HAP-1 (cell line): ENCODE data around the gene SNX15.

ENCODE experiments used
- DNase-seq, 2 experiments: peaks; one replicate each; pipeline ENCODE4 v3.0.0-alpha.2; 2016 to 2020; ENCODE audit warnings: low spot score in 2 of 2
- H3K27me3 ChIP-seq: fragments of 250-450 bp; sonication (Bioruptor Pico); 2 replicates; pipeline ENCODE4 v1.5.1; 2020; ENCODE audit warnings: low read depth, mild to moderate bottlenecking, moderate library complexity
- H3K36me3 ChIP-seq: fragments of 250-450 bp; sonication (Bioruptor Pico); replicated peaks from 2 replicates; pipeline ENCODE4 v1.5.1; 2020; ENCODE audit warnings: mild to moderate bottlenecking
- H3K4me1 ChIP-seq: fragments of 250-450 bp; sonication (Bioruptor Pico); 2 replicates; pipeline ENCODE4 v1.5.1; 2020; ENCODE audit warnings: mild to moderate bottlenecking
- H3K4me3 ChIP-seq: fragments of 250-450 bp; sonication (Bioruptor Pico); 2 replicates; pipeline ENCODE4 v1.5.1; 2020; ENCODE audit warnings: mild to moderate bottlenecking, moderate library complexity
- H3K9me3 ChIP-seq: fragments of 250-450 bp; sonication (Bioruptor Pico); 2 replicates; pipeline ENCODE4 v1.5.1; 2020; ENCODE audit warnings: mild to moderate bottlenecking, moderate library complexity
- in situ Hi-C: fragments of 300-500 bp; cut with MboI; formaldehyde crosslinking; loops from 3 replicates; pipeline ENCODE4 v1.14.3; 2020; ENCODE audit warnings: low sequenced_read_pairs, inconsistent platforms, mixed read lengths

The SNX15 gene

DNA sequence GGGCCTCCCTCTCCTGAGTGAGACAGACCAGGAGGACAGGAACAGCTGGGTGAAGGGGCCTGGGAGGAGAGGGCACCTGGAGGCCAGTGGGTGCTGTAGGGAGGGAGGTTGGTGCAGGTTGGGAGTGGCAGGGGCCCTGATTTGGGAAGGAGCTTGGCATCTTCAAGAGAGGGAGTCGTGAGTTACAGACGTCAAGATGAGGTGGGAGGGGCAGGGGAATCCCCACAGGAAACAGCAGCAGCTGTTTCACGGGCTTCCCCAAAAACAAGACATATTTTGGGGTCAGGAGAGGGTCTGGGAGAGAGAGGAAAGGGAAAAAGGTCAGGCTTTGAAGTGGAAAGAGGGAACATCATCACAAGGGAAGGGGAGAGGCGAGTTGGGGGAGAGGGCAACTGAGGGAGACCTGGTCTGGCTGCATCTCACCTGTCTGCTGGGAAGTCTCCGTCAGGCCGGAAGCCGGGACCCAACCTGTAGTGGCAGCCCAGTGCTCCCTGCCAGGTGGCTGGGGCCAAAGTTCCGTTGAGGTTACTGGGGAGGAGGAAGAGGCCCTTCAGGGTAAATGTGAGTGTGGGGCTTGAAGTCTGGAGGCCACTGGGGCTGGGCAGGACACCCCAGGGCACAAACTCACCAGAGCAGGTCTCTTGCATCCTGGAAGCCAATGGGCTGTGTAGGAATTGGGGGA lies 26.7 kb downstream of the SNX15 start:
- peaks cover 3% of the 10 kb centered on the region; the same call in 1 of the 2 replicates for H3K27me3 ChIP-seq
- no peaks in the 10 kb centered on the region for H3K36me3 ChIP-seq
- no peak overlapping the region for H3K4me3 ChIP-seq
- H3K4me1 ChIP-seq = no peaks in the 10 kb centered on the region
- H3K9me3 ChIP-seq = no peaks in the 10 kb centered on the region
- in situ Hi-C loops = no loop called here
- no peak for DNase-seq

DNA sequence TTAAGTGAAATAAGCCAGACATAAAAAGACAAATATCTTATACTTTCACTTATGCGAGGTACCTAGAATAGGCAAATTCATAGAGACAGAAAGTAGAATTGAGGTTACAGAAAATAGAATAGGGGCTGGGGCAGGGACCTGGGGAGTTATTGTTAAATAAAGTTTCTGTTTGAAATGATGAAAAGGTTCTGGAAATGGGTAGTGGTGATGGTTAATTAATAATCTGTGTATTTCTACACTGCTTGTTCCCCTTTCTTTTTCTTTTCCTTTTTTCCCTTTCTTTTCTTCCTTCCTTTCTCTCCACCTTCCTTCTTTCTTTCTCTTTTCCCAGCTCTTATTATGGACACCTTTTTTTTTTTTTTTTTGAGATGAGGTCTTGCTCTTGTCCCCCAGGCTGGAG lies 28.3 kb downstream of the SNX15 start:
- Histone ChIP-seq H3K4me3 (no peak overlapping the region), H3K9me3 (no peaks in the 10 kb centered on the region), H3K36me3 (no peaks in the 10 kb centered on the region), H3K27me3 (peaks cover 3% of the 10 kb centered on the region; the same call in 1 of the 2 replicates), H3K4me1 (no peaks in the 10 kb centered on the region)
- in situ Hi-C loops = no loop called here
- DNase-seq = no peak

DNA sequence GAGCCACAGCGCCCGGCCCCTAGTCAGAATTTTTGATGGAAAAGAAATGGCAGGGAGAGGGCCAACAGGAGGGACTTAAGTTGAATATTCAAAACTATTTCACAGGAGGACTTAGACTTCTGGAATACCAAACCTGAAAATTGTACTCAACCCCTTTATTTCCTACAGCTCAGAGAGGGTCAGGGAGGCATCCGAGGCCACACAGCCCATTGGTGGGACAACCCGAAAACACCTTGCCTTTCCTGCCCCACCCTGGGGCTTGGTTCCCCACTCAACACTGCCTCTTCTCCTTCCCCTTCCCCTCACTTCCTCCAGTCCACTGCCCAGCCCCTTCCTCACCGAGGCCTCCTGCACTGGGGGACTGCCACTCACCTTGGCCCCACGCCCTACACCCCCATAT lies 29.8 kb downstream of the SNX15 start:
- no peak overlapping the region for H3K4me3 ChIP-seq
- H3K9me3 ChIP-seq = no peaks in the 10 kb centered on the region
- H3K36me3 ChIP-seq = no peaks in the 10 kb centered on the region
- no peaks in the 10 kb centered on the region for H3K4me1 ChIP-seq
- DNase-seq = no peak
- H3K27me3 ChIP-seq = peaks cover 3% of the 10 kb centered on the region; the same call in 1 of the 2 replicates
- in situ Hi-C loops = no loop called here

DNA sequence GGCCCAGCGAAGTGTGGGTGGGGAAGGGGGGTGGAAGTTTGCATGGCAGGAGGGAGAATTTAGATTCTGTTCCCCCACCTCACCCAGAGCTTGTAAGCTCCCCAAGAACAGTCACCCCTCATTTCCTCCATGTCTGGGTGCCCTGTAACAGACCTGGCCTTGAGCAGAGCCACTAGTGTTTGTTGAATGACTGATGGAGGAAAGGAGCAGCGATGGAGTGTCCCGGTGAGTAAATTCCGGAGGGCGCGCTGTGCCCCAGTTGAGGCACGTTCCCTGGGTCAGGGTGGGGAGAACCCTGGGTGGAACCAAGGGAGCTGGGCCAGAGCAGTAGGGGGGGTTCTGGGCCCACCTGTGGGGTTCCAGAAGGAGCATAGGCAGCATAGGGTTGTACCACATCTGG lies 30.3 kb downstream of the SNX15 start:
- DNase-seq = no peak
- no peaks in the 10 kb centered on the region for H3K4me1 ChIP-seq
- in situ Hi-C loops = no loop called here

DNA sequence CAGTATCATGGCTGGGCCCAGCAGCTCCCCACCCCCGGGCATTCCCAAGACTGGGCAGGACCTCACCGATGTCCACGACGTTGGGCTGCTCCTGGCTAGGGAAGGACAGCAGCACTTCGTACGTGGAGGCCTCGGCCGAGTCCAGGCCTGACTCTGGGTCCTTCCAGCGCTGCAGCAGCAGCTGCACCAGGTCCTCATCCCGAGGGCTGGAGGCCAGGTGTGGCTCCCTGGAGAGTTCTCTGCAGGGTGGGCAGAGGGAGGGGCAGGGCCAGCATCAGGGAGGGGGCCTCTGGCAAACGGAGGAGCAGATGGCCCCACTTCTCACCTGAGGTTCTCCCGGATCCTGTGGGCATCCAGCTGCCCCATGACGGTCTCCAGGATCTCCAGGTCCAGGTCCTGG lies 30.8 kb downstream of the SNX15 start:
- no peak overlapping the region for H3K4me3 ChIP-seq
- H3K4me1 ChIP-seq = no peaks in the 10 kb centered on the region
- no peak for DNase-seq
- H3K27me3 ChIP-seq = peaks cover 3% of the 10 kb centered on the region; the same call in 1 of the 2 replicates
- H3K36me3 ChIP-seq = no peaks in the 10 kb centered on the region
- H3K9me3 ChIP-seq = no peaks in the 10 kb centered on the region
- in situ Hi-C loops = no loop called here

More for the DNA sequence above, 30.3 kb downstream of the SNX15 start:
- Histone ChIP-seq H3K36me3 (no peaks in the 10 kb centered on the region), H3K9me3 (no peaks in the 10 kb centered on the region), H3K27me3 (peaks cover 3% of the 10 kb centered on the region; the same call in 1 of the 2 replicates), H3K4me3 (no peak overlapping the region)

DNA sequence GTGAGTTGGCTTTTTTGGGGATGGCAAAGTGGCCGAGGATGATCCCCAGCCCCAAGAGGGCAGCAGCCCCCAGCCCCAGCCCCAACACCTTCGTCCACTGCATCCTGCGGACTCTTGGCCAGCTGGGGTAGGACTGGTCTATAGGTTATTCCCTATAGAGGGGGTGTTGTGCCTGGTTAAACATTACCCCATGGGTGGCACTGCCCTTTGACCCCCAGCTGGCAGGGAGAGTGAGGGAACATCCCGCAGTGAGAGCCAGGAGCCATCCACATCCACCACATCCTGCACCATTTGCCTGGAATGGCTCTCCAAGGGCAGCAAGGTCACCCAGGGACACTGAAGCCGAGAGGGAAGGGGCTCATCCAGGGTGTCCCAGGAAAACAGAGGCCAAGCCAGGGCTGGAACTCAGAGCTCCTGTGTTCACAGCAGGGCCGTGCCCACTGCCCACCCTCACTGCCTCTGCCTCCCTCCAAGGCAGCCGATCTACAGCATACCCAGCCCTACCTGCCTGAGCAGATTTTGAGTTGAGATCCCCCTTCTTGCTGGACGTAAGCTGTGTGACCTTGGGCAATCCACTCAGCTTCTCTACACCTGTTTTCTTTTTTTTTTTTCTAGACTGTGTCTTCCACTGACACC lies 31.3 kb downstream of the SNX15 start, which contains the start of gene NAALADL1:
Gene NAALADL1, minus strand, starts transcription at position 135 of the 636 bp plus-strand sequence. Its CDS starts 32 bp downstream, at position 103.
- no peaks in the 10 kb centered on the region for H3K4me1 ChIP-seq
- no peak for DNase-seq
- no peak within 1 kb of the TSS for H3K4me3 ChIP-seq
- in situ Hi-C loops = no loop called here
- peaks cover 3% of the 10 kb centered on the region; the same call in 1 of the 2 replicates for H3K27me3 ChIP-seq
- no peaks in the 10 kb centered on the region for H3K9me3 ChIP-seq
- no peaks in the 10 kb centered on the region for H3K36me3 ChIP-seq

DNA sequence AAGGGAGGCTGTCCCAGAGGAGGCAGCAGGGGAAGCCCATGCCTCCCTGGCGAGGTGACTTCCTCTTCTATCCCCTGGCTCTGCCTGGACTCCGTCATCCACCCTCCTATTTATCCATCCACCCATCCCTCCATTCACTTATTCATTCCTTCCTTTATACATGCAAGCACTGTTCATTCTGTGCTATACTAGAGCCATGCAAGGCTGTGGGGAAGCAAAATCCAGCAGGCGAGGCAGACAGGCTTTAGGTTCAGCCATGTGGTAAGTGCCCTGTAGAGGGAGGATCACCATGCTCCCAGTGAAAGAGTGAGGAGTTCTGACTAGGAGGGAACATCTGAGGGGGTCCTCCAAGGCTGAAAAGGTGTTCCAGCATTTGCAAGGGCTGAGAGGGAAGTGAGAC lies 32.3 kb downstream of the SNX15 start:
- H3K4me3 ChIP-seq = no peak overlapping the region
- H3K4me1 ChIP-seq = no peaks in the 10 kb centered on the region
- H3K27me3 ChIP-seq = peaks cover 3% of the 10 kb centered on the region; the same call in 1 of the 2 replicates
- no peaks in the 10 kb centered on the region for H3K36me3 ChIP-seq
- H3K9me3 ChIP-seq = no peaks in the 10 kb centered on the region
- DNase-seq = no peak
- in situ Hi-C loops = no loop called here

DNA sequence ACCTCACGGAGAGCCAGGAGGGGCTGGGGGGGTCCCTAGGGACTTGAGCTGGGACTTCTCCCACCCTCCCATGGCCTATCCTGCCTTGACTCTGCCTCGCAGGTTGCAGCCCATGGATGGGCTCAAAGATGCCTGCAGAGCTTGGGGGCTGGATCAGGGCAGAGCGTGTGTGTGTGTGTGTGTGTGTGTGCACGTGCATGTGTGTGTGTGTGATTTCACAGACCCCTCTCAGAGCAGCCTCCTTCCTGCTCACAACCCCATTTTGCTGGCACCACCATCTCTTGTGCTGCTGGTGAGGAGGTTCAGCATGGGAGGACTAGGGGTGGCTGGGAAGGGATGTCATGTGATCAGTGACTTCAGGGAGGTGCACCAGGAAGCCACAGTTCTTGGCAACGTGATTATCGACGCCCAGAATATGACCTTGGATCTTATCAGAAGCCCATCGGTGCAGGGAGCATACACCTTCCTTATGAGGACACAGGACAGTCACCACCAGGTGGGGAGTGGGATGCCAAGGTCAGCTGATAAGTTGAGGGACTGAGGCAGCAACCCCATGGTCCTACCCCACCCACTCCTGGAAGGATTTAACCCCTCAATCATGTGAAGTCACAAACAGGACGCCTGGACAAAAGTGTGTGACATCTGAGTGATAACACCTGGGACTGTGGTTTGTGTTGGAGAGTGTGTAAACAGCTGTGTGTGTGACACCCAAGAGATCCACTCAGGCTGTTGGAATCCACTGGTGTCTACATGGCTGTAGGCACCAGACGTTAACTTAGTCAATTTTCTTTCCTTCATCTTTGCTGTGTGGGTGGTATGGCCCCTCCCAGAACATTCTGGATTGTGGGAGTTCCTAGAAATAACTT lies 33.0 kb downstream of the SNX15 start:
- DNase-seq = no peak
- peaks cover 3% of the 10 kb centered on the region; the same call in 1 of the 2 replicates for H3K27me3 ChIP-seq
- in situ Hi-C loops = no loop called here
- H3K4me1 ChIP-seq = no peaks in the 10 kb centered on the region
- no peak overlapping the region for H3K4me3 ChIP-seq
- H3K36me3 ChIP-seq = no peaks in the 10 kb centered on the region
- no peaks in the 10 kb centered on the region for H3K9me3 ChIP-seq

DNA sequence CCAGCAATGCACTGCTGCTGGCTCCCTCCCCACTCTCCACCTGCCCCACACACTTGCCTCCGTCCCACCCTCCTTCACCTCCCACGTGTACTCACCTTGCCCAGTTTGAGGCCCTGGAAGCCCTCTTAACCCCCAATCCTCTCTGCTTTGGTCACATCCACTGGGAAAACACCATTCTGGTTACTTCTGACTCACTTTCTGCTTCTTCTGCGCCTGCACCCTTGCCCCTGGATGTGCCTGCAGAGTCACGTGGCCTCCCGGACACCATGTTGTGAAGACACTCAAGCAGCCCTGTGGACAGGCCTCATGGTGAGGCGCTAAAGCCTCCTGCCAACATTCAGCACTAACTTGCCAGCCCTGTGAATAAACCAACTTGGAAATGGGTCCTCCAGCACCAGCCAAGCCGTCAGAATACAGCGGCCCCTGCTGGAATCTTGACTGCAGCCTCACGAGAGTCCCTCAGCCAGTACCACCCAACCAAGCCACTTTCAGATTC lies 33.7 kb downstream of the SNX15 start:
- no peak overlapping the region for H3K4me3 ChIP-seq
- H3K36me3 ChIP-seq = no peaks in the 10 kb centered on the region
- in situ Hi-C loops = no loop called here
- H3K9me3 ChIP-seq = no peaks in the 10 kb centered on the region
- H3K27me3 ChIP-seq = no peaks in the 10 kb centered on the region
- no peak for DNase-seq
- no peaks in the 10 kb centered on the region for H3K4me1 ChIP-seq

DNA sequence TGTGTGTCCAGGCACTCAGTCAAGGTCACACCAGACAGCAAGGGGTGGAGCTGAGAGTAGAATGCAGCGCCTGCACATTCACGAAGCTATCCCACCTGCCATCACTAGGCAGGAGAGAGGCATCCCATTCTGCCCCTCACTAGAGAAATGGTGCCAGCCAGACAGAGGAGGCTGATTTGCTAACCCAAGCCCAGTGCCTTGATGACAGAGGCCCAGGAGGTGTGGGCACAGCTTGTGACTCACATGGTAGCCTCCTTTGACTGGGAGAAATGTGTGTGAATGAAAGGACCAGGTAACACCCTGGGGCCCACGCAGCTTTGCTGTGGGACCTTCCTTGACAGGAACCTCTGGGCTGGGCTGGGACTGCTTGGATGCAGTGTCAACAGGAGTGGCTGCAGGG lies 36.3 kb downstream of the SNX15 start:
- H3K27me3 ChIP-seq = no peaks in the 10 kb centered on the region
- DNase-seq = no peak
- H3K9me3 ChIP-seq = no peaks in the 10 kb centered on the region
- H3K36me3 ChIP-seq = no peaks in the 10 kb centered on the region
- no peak overlapping the region for H3K4me3 ChIP-seq
- in situ Hi-C loops = no loop called here
- H3K4me1 ChIP-seq = no peaks in the 10 kb centered on the region

DNA sequence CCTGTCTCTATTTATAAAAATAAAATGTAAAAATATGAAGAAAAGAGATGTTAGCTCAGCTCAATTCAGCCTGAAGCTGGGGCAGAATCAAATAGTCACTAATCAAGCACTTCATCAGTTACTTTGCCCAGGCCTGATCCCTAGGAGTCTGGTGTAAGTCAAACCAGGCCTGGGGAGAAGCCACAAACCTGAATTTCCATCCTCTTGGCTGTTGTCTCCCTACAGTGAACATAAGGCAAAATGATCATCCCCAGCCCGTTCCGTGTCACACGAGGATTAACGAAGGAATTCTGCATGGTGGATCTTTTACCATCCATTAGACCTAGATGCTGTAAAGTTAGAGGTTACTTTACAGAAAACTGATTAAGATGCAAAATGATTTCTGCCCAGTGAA lies 37.6 kb downstream of the SNX15 start:
- Histone ChIP-seq H3K27me3 (no peaks in the 10 kb centered on the region), H3K4me1 (no peaks in the 10 kb centered on the region), H3K9me3 (no peaks in the 10 kb centered on the region), H3K4me3 (no peak overlapping the region), H3K36me3 (no peaks in the 10 kb centered on the region)
- in situ Hi-C loops = no loop called here
- DNase-seq = no peak

DNA sequence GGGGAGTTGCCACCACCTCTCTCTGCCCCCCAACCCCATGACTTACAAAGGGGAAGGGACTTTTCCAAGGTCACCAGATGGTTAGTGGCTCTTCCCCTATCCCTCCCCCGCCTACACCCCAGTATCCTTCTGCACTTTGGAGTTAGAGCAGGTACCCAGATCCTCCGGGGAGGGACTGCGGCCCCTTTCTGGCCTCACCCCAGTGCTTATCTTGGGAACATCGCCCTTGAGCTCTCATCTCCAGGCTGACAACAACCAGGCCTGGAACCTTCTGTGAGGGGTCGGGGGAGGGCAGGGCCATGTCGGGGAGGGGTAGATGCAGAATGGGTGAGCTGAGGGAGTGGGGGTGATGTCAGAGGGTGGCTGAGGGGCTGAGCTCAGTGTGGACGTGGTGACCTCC lies 38.6 kb downstream of the SNX15 start:
- Histone ChIP-seq H3K36me3 (no peaks in the 10 kb centered on the region), H3K4me1 (no peaks in the 10 kb centered on the region), H3K27me3 (no peaks in the 10 kb centered on the region), H3K4me3 (no peak overlapping the region), H3K9me3 (no peaks in the 10 kb centered on the region)
- in situ Hi-C loops = no loop called here
- no peak for DNase-seq

DNA sequence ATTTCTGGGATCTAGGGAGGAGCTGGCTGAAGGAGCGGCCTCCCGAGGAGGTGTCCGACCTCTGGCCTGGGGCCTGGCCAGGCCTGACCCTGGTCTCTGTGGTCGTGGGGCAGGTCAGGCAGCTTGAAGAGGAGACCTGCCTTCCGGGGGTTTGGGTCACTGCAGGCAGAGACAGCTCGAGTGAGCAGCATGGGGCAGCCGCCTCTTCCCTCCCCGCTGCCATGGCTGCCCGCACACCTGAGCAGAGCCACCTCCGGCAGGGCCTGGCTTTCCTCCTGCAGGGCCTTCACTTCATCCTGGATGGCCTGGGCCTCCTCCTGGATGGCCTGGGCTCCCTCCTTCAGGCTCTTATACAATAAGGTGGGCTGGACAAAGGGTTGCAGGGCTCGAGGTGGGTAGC lies 39.1 kb downstream of the SNX15 start:
- no peaks in the 10 kb centered on the region for H3K27me3 ChIP-seq
- in situ Hi-C loops = no loop called here

More for the DNA sequence above, 39.1 kb downstream of the SNX15 start:
- DNase-seq = no peak
- no peaks in the 10 kb centered on the region for H3K4me1 ChIP-seq
- H3K4me3 ChIP-seq = no peak overlapping the region
- no peaks in the 10 kb centered on the region for H3K36me3 ChIP-seq
- no peaks in the 10 kb centered on the region for H3K9me3 ChIP-seq
